ENCODE results near the gene SPPL2B. TPM values are rescaled to one million over a fixed set of nuclear protein-coding genes. Genes with fewer than 3 reads are reported as not detected.

Gene SPPL2B
- total RNA-seq, 1 donor, result 25.5 TPM

DNA sequence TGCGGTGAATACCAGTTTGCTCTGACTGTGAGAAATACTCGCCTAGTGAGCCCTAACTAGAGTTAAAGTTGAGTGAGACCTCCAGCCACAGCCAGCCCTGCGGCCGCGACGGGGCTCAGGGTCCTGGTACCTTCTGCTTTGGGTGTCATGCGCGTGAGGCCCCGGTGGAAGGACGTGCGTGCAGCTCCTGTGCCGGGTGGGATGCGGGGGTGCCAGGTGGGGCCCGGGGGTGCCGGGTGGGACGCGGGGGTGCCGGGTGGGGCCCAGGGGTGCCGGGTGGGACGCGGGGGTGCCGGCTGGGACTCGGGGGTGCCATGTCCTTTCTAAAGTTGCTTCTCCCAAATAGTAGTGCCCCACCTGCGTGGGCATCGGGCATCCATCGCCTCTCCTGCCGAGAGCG lies 23.1 kb downstream of the SPPL2B start:
- no peak overlapping the region for H3K4me3 ChIP-seq (ENCODE audit: low read depth, low read length)
- TF ChIP-seq, protein P1, sequence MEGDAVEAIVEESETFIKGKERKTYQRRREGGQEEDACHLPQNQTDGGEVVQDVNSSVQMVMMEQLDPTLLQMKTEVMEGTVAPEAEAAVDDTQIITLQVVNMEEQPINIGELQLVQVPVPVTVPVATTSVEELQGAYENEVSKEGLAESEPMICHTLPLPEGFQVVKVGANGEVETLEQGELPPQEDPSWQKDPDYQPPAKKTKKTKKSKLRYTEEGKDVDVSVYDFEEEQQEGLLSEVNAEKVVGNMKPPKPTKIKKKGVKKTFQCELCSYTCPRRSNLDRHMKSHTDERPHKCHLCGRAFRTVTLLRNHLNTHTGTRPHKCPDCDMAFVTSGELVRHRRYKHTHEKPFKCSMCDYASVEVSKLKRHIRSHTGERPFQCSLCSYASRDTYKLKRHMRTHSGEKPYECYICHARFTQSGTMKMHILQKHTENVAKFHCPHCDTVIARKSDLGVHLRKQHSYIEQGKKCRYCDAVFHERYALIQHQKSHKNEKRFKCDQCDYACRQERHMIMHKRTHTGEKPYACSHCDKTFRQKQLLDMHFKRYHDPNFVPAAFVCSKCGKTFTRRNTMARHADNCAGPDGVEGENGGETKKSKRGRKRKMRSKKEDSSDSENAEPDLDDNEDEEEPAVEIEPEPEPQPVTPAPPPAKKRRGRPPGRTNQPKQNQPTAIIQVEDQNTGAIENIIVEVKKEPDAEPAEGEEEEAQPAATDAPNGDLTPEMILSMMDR (IDR thresholded peaks at IDR 0.05; ENCODE audit: insufficient read depth, low read depth, low read length), result no peak
- no peak for DNase-seq (ENCODE audit: low read depth)

DNA sequence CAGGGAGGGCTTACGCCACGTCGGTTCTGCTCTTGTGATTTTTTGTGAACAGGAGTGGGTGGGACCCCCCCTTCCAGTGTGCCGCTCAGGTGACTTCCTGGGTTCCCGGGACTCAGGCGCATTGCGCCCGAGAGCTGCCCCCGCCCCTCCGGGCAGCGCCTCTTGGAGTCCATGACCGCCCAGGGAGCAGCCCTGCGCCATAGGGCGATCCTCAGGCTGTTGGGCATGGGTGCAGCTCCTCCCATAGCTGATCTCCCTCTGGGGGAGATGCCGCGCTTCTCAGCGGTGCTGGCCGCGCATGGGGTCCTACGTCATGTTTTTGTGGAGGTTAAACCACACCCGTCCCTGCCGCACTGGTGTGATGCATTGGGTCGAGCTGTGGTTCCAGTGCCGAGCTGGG lies 23.6 kb downstream of the SPPL2B start:
- TF ChIP-seq, protein P1 (IDR thresholded peaks at IDR 0.05; ENCODE audit: insufficient read depth, low read depth, low read length), result no peak
- H3K4me3 ChIP-seq (ENCODE audit: low read depth, low read length), result no peak overlapping the region
- DNase-seq (ENCODE audit: low read depth), result no peak

DNA sequence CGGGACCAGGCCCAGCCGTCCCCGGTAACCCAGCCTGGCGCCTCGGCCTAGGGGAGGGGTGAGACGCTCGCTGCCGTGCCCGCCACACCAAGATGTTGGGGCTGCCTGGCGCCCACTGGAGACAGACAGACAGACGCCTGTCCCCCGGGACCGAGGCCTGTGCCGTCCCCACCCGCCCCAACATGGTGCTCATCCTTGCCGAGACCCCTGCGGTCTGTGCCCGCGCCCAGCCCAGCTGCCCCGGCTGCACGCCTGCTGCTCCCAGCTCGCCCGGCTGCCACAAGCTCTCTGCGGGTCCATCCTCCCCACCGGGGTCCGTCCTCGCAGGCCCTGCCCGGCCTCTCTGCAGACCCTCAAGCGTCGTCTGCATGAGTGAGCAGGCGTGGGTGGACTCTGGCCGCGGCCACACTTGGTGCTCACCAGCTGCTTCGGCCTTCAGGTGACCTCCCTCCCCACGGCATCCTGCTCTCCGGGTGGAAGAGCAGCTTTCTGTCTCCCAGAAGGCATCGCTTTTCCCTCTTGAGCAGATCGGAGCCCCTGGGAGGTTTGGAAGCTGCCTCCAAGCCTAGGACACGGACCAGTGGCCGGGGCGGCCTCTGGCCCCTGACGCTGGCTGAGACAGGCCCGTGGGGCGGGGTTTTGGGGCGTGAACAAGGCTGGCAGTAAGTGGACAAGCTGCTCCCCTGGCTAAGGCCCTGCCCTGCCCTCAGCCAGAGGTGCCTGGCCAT lies 24.8 kb downstream of the SPPL2B start:
- TF ChIP-seq, protein P1 (IDR thresholded peaks at IDR 0.05; ENCODE audit: insufficient read depth, low read depth, low read length), result no peak
- H3K4me3 ChIP-seq (ENCODE audit: low read depth, low read length), result no peak overlapping the region
- no peak for DNase-seq (ENCODE audit: low read depth)

DNA sequence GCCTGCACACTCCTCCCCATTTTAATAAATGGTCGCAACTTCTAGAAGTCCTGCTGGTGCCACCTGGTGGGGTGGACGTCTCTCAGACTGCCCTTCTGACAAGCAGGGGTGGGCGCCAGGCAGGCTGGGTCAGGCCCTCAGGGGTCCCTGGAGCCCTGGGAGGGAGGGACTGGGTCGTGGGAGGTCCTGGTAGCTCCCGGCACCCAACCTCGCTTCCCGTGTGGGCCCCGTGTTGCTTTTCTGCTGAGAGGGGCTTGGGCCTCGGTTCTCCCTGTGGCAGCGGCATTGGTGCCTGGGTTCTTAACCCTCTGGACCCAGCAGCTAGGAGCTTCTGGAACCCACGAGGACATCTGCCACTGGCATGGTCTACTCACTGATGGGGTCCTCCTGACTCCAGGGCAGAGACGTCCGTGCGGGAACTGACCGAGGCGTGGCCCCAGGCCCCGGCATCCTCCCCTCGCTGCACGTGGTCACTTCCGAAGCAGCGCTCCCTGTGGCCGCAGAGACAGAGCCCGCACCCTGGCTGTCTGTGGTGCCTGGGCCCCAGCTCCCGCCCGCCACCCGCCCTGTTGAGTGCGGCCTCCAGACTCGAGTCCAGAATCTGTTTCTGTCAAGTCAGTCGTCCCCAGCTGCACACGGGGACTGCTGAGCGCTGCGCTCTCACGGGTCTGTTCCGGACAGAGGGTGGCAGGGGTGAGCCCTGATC lies 25.6 kb downstream of the SPPL2B start:
- no peak overlapping the region for H3K4me3 ChIP-seq (ENCODE audit: low read depth, low read length)
- DNase-seq (ENCODE audit: low read depth), result no peak
- TF ChIP-seq, protein P1 (IDR thresholded peaks at IDR 0.05; ENCODE audit: insufficient read depth, low read depth, low read length), result no peak

DNA sequence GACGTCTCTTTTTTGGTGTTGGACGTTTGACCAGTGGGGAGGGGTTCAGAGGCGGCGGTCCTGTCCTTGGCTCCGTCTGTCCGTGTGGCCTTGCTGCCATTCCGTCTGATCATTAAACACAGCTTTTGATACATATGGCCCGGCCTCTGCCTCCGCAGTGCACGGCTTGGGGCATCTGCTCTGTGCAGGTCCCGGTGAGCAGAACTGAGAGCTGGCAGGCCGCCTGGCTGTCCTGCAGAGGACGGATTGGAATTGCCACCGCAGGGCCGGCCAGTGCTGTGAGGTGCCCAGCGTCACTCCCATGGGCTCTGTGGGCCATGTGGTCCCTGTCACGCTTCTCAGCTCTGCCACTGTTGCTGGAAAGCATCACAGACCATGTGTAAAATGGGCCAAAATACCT lies 26.2 kb downstream of the SPPL2B start:
- no peak overlapping the region for H3K4me3 ChIP-seq (ENCODE audit: low read depth, low read length)
- TF ChIP-seq, protein P1 (IDR thresholded peaks at IDR 0.05; ENCODE audit: insufficient read depth, low read depth, low read length), result no peak
- no peak for DNase-seq (ENCODE audit: low read depth)

DNA sequence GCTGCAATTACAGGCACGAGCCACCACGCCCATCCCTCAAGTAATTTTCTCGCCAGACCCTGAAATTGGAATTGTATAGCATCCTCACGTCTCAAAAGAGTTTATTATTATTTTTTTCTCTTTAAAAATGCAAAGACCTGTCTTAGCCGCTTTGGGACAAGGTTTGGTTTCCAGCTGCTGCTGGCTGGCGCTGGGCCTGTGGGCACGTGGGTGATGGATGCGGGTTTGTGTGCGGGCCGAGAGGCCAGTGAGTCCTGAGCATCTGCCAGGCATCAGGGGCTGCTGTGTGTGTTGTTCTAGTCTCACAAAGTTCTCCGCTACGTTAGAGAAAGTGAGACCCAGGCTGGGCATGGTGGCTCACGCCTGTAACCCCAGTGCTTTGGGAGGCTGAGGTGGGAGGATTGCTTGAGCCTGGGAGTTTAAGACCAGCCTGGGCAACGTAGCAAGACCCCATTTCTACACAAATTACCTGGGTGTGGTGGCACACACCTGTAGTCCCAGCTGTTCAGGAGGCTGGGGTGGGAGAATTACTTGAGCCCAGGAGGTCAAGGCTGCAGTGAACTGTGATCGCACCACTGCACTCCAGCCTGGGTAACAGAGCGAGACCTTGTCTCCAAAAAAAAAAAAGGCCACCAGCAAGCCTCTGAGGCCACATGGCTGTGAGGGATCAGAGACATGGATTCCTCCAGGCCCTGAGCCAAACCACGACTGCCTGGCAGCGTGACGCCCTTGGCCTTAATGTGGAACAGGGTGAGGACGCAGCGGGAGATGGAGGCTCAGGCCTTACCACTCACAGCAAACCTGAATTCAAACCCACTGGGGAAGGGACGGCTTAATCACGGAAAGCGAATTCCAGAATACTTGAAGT lies 26.9 kb downstream of the SPPL2B start:
- TF ChIP-seq, protein P1 (IDR thresholded peaks at IDR 0.05; ENCODE audit: insufficient read depth, low read depth, low read length), result no peak
- DNase-seq (ENCODE audit: low read depth), result no peak

More for the DNA sequence above, 26.9 kb downstream of the SPPL2B start:
- no peak overlapping the region for H3K4me3 ChIP-seq (ENCODE audit: low read depth, low read length)

Data from fibroblast of villous mesenchyme (primary cell).